Measurements from ENCODE around the gene KCNG2.

KCNG2 gene

DNA sequence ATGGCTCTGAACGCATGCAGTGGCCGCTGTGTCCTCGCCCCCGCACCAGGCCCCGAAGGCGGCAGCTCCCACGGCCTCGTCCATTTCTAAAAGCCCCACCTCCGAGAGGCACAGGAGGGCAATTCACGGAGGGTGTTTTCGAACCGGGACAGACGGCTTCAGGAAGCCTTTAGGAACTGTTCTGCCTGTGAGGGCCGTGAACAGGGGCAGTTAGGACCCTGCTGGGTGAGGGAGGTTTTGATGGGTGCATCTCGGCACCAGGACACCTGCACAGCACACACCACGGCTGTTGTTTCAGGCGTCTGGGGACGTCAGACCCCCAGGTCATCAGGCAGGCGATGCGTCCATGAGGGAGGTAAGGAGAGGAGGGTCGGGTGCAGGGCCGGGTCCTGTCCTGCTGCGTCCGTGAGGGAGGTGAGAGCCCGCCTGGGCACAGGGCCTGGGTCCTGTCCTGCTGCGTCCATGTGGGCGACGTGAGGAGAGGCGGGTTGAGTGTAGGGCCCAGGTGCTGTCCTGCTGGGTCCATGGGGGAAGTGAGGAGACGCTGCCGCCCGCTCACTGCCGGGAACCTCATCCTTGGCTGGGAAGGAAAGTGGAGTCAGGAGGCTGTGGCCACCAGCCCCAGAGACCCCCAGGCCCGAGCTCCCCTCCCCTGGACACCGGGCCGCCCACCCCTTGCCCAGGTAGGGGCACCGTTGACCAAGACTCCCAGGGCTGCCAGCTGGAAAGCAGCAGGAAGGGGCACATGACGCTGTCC lies 25.5 kb upstream of the KCNG2 start:
- H3K4me3 ChIP-seq (ENCODE audit: low read depth, low read length, poor library complexity, severe bottlenecking): no peak overlapping the region
- TF ChIP-seq EZH2 (IDR thresholded peaks at IDR 0.05; ENCODE audit: borderline replicate concordance, low read length) (no peak), CTCF (IDR thresholded peaks at IDR 0.05; ENCODE audit: low read length) (no peak)
- H3K4me2 ChIP-seq (ENCODE audit: low read length): no peak overlapping the region
- H3K9ac ChIP-seq (ENCODE audit: low read length): no peak overlapping the region
- no peak overlapping the region for H2AFZ ChIP-seq (ENCODE audit: low read length)
- no peaks in the 10 kb centered on the region; the same call in 1 of the 2 replicates for H3K36me3 ChIP-seq (ENCODE audit: insufficient read depth, low read length)
- no peaks in the 10 kb centered on the region for H4K20me1 ChIP-seq (ENCODE audit: insufficient read depth, low read length)
- no peak overlapping the region for H3K27ac ChIP-seq (ENCODE audit: low read depth, low read length, poor library complexity, severe bottlenecking)
- no peaks in the 10 kb centered on the region for H3K79me2 ChIP-seq (ENCODE audit: insufficient read depth, low read length)
- no peaks in the 10 kb centered on the region for H3F3A ChIP-seq (ENCODE audit: insufficient read depth, low read length)
- no peaks in the 10 kb centered on the region for H3K4me1 ChIP-seq (ENCODE audit: insufficient read depth, low read length, severe bottlenecking)
- 0 out of 2 replicates have a peak, but pooled peaks cover under 1% of the 10 kb centered on the region for H3K9me3 ChIP-seq (ENCODE audit: low read length)
- H3K9me2 ChIP-seq (ENCODE audit: low read depth, low read length): no peaks in the 10 kb centered on the region
- H3K27me3 ChIP-seq (ENCODE audit: insufficient read depth, low read length): peaks cover 9% of the 10 kb centered on the region; the same call in 1 of the 2 replicates

DNA sequence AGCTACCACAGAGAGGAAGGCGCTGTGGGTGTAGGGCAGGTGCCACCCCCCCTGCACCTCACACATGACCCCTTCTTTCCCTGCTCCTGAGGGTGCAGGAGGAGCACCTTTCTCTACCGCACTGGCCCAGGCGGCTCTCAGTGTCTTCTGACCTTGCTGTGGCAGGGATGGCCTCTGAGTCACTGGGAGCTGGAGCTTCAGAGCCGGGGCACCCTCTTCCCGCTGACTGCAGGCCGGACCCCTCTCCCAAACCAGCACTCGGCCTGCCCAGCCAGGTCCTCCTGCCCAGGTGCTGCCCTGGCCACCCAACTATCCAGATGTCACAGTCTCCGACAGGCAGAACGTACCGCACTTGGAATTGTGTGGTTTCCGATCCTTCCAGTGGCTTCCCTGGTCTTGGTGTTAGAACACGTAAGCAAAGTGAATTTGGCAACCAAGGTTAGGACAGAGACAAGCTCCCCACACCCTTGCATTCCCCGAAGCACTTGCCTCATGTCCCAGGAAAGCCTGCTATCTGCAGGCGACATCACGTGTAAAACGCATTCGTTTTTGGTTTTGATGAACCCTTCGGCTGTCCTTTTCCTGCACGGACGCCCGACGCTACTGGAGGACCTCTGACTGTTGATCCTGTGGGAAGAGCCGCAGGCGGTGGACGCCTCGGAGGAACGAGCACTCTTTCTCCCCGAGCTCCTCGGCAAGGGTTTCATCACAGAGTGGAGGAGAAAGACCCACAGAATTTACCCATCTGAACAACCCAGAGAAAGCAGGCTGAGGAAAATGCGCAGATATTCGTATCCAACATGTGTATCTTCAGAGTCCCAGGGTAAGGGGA lies 24.7 kb upstream of the KCNG2 start:
- H3K79me2 ChIP-seq (ENCODE audit: insufficient read depth, low read length): no peaks in the 10 kb centered on the region
- H3K27ac ChIP-seq (ENCODE audit: low read depth, low read length, poor library complexity, severe bottlenecking): no peak overlapping the region
- TF ChIP-seq CTCF (IDR thresholded peaks at IDR 0.05; ENCODE audit: low read length) (no peak), EZH2 (IDR thresholded peaks at IDR 0.05; ENCODE audit: borderline replicate concordance, low read length) (no peak)

GRCh38 chr18:79774111-79774510 lies 23.6 kb upstream of the KCNG2 start:
- no peaks in the 10 kb centered on the region for H3F3A ChIP-seq (ENCODE audit: insufficient read depth, low read length)
- no peaks in the 10 kb centered on the region for H3K79me2 ChIP-seq (ENCODE audit: insufficient read depth, low read length)
- H3K4me2 ChIP-seq (ENCODE audit: low read length): no peak overlapping the region
- H3K36me3 ChIP-seq (ENCODE audit: insufficient read depth, low read length): no peaks in the 10 kb centered on the region; the same call in 1 of the 2 replicates
- no peak overlapping the region for H3K4me3 ChIP-seq (ENCODE audit: low read depth, low read length, poor library complexity, severe bottlenecking)
- H3K4me1 ChIP-seq (ENCODE audit: insufficient read depth, low read length, severe bottlenecking): no peaks in the 10 kb centered on the region
- no peaks in the 10 kb centered on the region for H3K9me2 ChIP-seq (ENCODE audit: low read depth, low read length)
- no peaks in the 10 kb centered on the region for H3K9me3 ChIP-seq (ENCODE audit: low read length)
- H3K9ac ChIP-seq (ENCODE audit: low read length): no peak overlapping the region
- H2AFZ ChIP-seq (ENCODE audit: low read length): no peak overlapping the region
- H3K27me3 ChIP-seq (ENCODE audit: insufficient read depth, low read length): 0 out of 2 replicates have a peak, but pooled peaks cover 7% of the 10 kb centered on the region
- TF ChIP-seq EZH2 (IDR thresholded peaks at IDR 0.05; ENCODE audit: borderline replicate concordance, low read length) (no peak), CTCF (IDR thresholded peaks at IDR 0.05; ENCODE audit: low read length) (no peak)
- no peak overlapping the region for H3K27ac ChIP-seq (ENCODE audit: low read depth, low read length, poor library complexity, severe bottlenecking)
- H4K20me1 ChIP-seq (ENCODE audit: insufficient read depth, low read length): no peaks in the 10 kb centered on the region

More for the DNA sequence above, 24.7 kb upstream of the KCNG2 start:
- no peaks in the 10 kb centered on the region for H3K9me2 ChIP-seq (ENCODE audit: low read depth, low read length)
- H3K4me1 ChIP-seq (ENCODE audit: insufficient read depth, low read length, severe bottlenecking): no peaks in the 10 kb centered on the region
- no peak overlapping the region for H3K4me2 ChIP-seq (ENCODE audit: low read length)
- H3K9me3 ChIP-seq (ENCODE audit: low read length): no peaks in the 10 kb centered on the region
- H3K9ac ChIP-seq (ENCODE audit: low read length): no peak overlapping the region
- H3K27me3 ChIP-seq (ENCODE audit: insufficient read depth, low read length): 0 out of 2 replicates have a peak, but pooled peaks cover 7% of the 10 kb centered on the region
- no peaks in the 10 kb centered on the region for H3F3A ChIP-seq (ENCODE audit: insufficient read depth, low read length)
- H4K20me1 ChIP-seq (ENCODE audit: insufficient read depth, low read length): no peaks in the 10 kb centered on the region
- H2AFZ ChIP-seq (ENCODE audit: low read length): no peak overlapping the region
- H3K36me3 ChIP-seq (ENCODE audit: insufficient read depth, low read length): no peaks in the 10 kb centered on the region; the same call in 1 of the 2 replicates
- H3K4me3 ChIP-seq (ENCODE audit: low read depth, low read length, poor library complexity, severe bottlenecking): no peak overlapping the region
